OCI-LY7 (cell line): ENCODE results near the gene NOL8. TPM values are rescaled to one million over a fixed set of nuclear protein-coding genes. Genes with fewer than 3 reads are reported as not detected.

Experiments
- BruUV-seq: library from RNA; stranded (reverse); fragments of 400-500 nt; replicated peaks from 2 replicates; lab custom pipeline; 2021; lab: Mats Ljungman, UMichigan
- CTCF ChIA-PET: fragments of 300-600 bp; sonication (Branson Sonifier 250); formaldehyde crosslinking; loops from one replicate; lab custom pipeline; 2022; ENCODE audit warnings: antibody characterized with exemption; ENCODE audit not compliant: unreplicated experiment; lab: Charles Lee
- POLR2A ChIA-PET: fragments of 300-600 bp; sonication (Branson Sonifier 250); formaldehyde crosslinking; loops from one replicate; lab custom pipeline; 2022; ENCODE audit warnings: antibody characterized with exemption; lab: Charles Lee
- DNase-seq: peaks from one replicate; pipeline ENCODE4 v3.0.0-alpha.2; 2015; ENCODE audit warnings: low spot score
- H2AFZ ChIP-seq: fragments of 200-600 bp; sonication (generic), shearing (Covaris generic); 2 replicates; pipeline ENCODE4 v1.6.1; 2014; ENCODE audit warnings: mild to moderate bottlenecking, antibody characterized with exemption, low read length, moderate library complexity
- H3K27ac ChIP-seq: fragments of 200-600 bp; sonication (generic); 2 replicates; pipeline ENCODE4 v1.5.1; 2014; ENCODE audit warnings: mixed run types, low read depth, mild to moderate bottlenecking, moderate library complexity, low read length, inconsistent platforms; ENCODE audit not compliant: poor library complexity, severe bottlenecking
- H3K36me3 ChIP-seq: fragments of 200-600 bp; sonication (generic); 2 replicates; pipeline ENCODE4 v1.6.1; 2014; ENCODE audit warnings: mild to moderate bottlenecking, antibody characterized with exemption, low read length, moderate library complexity, mixed read lengths; ENCODE audit not compliant: insufficient read depth
- H3K4me1 ChIP-seq: fragments of 200-600 bp; sonication (generic); 2 replicates; pipeline ENCODE4 v1.5.1; 2014; ENCODE audit warnings: mild to moderate bottlenecking, low read length; ENCODE audit not compliant: insufficient read depth, poor library complexity, severe bottlenecking
- H3K4me2 ChIP-seq: fragments of 200-600 bp; sonication (generic); 2 replicates; pipeline ENCODE4 v1.6.1; 2014; ENCODE audit warnings: mild to moderate bottlenecking, low read length
- H3K4me3 ChIP-seq: fragments of 200-600 bp; sonication (generic); 2 replicates; pipeline ENCODE4 v1.5.1; 2014; ENCODE audit warnings: mild to moderate bottlenecking, low read depth, low read length; ENCODE audit not compliant: poor library complexity, severe bottlenecking
- H3K79me2 ChIP-seq: fragments of 200-600 bp; sonication (generic); 2 replicates; pipeline ENCODE4 v1.6.1; 2016; ENCODE audit warnings: low read depth, mild to moderate bottlenecking, low read length, moderate library complexity, mixed read lengths; ENCODE audit not compliant: insufficient read depth
- H3K9me2 ChIP-seq: fragments of 200-600 bp; sonication (generic); 2 replicates; pipeline ENCODE4 v1.6.1; 2016; ENCODE audit warnings: mild to moderate bottlenecking, low read length, mixed read lengths; ENCODE audit not compliant: insufficient read depth
- H3K9me3 ChIP-seq: fragments of 200-600 bp; sonication (generic); 2 replicates; pipeline ENCODE4 v1.6.1; 2014; ENCODE audit warnings: mild to moderate bottlenecking, mixed run types, low read length, mixed read lengths
- H4K20me1 ChIP-seq: fragments of 200-600 bp; sonication (generic); 2 replicates; pipeline ENCODE4 v1.6.1; 2014; ENCODE audit warnings: mild to moderate bottlenecking, antibody characterized with exemption, low read length, moderate library complexity, mixed read lengths; ENCODE audit not compliant: insufficient read depth
- EZH2phosphoT487 ChIP-seq: fragments of 200-600 bp; sonication (generic); IDR thresholded peaks from 2 replicates; pipeline ENCODE4 v1.6.1; 2018; ENCODE audit warnings: low read depth, borderline replicate concordance, mild to moderate bottlenecking, mixed run types, antibody characterized with exemption, low read length, moderate library complexity, mixed read lengths
- intact Hi-C: fragments of 100-400 bp; cut with micrococcal nuclease; formaldehyde crosslinking; loops from one replicate; pipeline ENCODE4 v1.10.0; 2022; ENCODE audit not compliant: unreplicated experiment
- total RNA-seq, 2 experiments: library from RNA; depleted of rRNA in 1 of 2; stranded (reverse); fragments of >200 nt in 1 of 2; shearing (Covaris generic) in 1 of 2; gene quantifications; 2 replicates each; pipeline ENCODE4 v1.2.3, GENCODE V29; 2014 to 2022
- TF ChIP-seq, protein P1 (sequence below): fragments of 200-600 bp; sonication (generic); conservative IDR thresholded peaks from 2 replicates; pipeline ENCODE4 v1.5.1; 2014; ENCODE audit warnings: mild to moderate bottlenecking, antibody characterized with exemption, low read length, moderate library complexity, mixed read lengths

Gene NOL8
- total RNA-seq, 2 experiments from 2014 or later = 29.3 to 63.6 TPM

DNA sequence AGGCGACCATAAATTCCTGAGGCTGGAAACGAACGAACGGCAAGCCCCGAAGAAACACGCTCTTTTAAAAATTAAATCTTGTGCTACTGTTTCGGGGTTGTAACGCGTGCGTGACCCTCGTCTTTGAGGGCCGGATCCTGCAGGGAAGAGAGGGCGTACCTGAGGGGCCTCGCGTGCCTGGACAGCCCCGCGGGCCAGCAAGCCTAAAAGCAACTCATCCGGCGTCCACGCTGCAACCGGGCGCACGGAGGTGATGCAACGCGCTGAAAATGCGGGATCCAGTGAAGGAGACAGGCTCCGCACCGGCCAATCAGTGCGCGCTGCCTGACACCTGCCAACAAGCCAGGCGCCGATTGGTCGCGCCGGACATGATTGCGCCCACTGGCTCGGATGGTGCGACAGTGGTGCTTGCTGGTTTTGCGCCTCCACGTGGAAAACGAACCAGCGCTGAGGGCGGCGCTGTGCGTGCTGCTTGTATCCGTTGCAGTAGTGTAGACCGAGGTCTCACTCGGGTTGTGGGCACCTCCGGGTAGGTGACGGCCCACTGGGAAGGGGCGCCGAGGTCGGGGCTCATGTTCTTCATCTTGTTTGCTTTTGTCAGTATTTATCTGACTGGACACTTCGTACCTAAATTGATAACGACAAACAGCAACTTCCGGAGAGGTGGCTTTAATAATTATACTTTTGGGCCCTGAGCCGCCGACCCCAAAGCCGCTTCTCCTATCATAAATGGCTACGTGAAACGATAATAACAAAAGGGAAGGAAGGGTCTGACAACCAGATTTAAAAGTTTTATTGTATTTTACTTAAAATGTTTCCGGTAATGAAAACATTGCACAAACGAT is 31.5 kb downstream of the NOL8 start, which contains the start of gene IARS1:
Gene IARS1, minus strand, starts transcription at position 246 of the 845 bp plus-strand sequence. CDS start 4,278 bp downstream, outside the sequence.
- H3K36me3 ChIP-seq = peaks cover 69% of the 10 kb centered on the region
- BruUV-seq = TSS peak; percentile 97
- peaks cover 84% of the 10 kb centered on the region for H3K79me2 ChIP-seq
- H3K4me2 ChIP-seq = peak within 1 kb of the TSS; percentile 92
- CTCF ChIA-PET = no interaction called here
- peak; percentile 98 for DNase-seq
- peak within 1 kb of the TSS; percentile 64 for H2AFZ ChIP-seq
- H4K20me1 ChIP-seq = peaks cover 33% of the 10 kb centered on the region
- no peaks in the 10 kb centered on the region for H3K9me2 ChIP-seq
- no peaks in the 10 kb centered on the region; the same call in 1 of the 2 replicates for H3K9me3 ChIP-seq
- no peak for TF ChIP-seq EZH2phosphoT487
- TF ChIP-seq, protein P1, sequence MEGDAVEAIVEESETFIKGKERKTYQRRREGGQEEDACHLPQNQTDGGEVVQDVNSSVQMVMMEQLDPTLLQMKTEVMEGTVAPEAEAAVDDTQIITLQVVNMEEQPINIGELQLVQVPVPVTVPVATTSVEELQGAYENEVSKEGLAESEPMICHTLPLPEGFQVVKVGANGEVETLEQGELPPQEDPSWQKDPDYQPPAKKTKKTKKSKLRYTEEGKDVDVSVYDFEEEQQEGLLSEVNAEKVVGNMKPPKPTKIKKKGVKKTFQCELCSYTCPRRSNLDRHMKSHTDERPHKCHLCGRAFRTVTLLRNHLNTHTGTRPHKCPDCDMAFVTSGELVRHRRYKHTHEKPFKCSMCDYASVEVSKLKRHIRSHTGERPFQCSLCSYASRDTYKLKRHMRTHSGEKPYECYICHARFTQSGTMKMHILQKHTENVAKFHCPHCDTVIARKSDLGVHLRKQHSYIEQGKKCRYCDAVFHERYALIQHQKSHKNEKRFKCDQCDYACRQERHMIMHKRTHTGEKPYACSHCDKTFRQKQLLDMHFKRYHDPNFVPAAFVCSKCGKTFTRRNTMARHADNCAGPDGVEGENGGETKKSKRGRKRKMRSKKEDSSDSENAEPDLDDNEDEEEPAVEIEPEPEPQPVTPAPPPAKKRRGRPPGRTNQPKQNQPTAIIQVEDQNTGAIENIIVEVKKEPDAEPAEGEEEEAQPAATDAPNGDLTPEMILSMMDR = peak; percentile 66
- H3K27ac ChIP-seq = peak within 1 kb of the TSS; percentile 92
- peak within 1 kb of the TSS; percentile 91 for H3K4me3 ChIP-seq
- peaks cover 63% of the 10 kb centered on the region for H3K4me1 ChIP-seq
- intact Hi-C loops = loop anchor here (1.0 to 2.0 kb wide), 2 partner anchors 32 to 471 kb away; partner anchors contain the start of genes BICD2, CENPP and NOL8
- POLR2A ChIA-PET = no interaction called here

DNA sequence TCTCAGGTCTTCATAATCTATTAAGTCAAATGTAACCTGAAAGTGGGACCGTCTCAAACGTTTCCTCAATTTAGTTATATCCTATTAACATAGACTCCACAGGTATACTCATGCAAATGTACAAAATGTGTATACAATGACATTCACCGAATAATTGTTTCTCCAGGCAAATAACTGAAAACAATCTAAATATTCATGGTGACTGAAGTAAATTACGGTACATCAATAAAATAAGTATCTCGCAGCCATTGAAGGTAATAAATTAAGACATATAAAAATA is 32.1 kb downstream of the NOL8 start:
- no peak for TF ChIP-seq EZH2phosphoT487
- TF ChIP-seq, protein P1 = no peak
- Histone ChIP-seq H3K9me3 (no peaks in the 10 kb centered on the region; the same call in 1 of the 2 replicates), H2AFZ (peak overlapping the region; percentile 64), H4K20me1 (peaks cover 40% of the 10 kb centered on the region), H3K9me2 (no peaks in the 10 kb centered on the region), H3K4me2 (peak overlapping the region; percentile 90), H3K4me3 (peak overlapping the region; percentile 91), H3K36me3 (peaks cover 69% of the 10 kb centered on the region), H3K79me2 (peaks cover 84% of the 10 kb centered on the region), H3K27ac (peak overlapping the region; percentile 92), H3K4me1 (peaks cover 57% of the 10 kb centered on the region)
- intact Hi-C loops = loop anchor here (1.0 to 2.0 kb wide), 2 partner anchors 32 to 472 kb away; partner anchors contain the start of genes BICD2, CENPP and NOL8
- CTCF ChIA-PET = no interaction called here
- DNase-seq = peak; percentile 17
- POLR2A ChIA-PET = no interaction called here
- BruUV-seq = TSS peak; percentile 77
